Tibial nerve (tissue), 4 donors: ENCODE results near the gene INPP5E.

Source experiments
- CTCF ChIP-seq, 5 experiments: fragments of 200-600 bp in 3 of 5; fragments of 450-650 bp in 2 of 5; sonication (generic) in 3 of 5; IDR thresholded peaks; one replicate each; pipeline ENCODE4 v1.5.1; 2016 to 2019; ENCODE audit warnings: antibody characterized with exemption in 5 of 5, mild to moderate bottlenecking in 3 of 5, moderate library complexity in 2 of 5
- EP300 ChIP-seq, 2 donors: sonication (generic); formaldehyde crosslinking; IDR thresholded peaks; one replicate each; pipeline ENCODE4 v1.6.1; 2017; ENCODE audit warnings: antibody characterized with exemption in 2 of 2, mild to moderate bottlenecking in 1 of 2
- POLR2A ChIP-seq, 2 donors: fragments of 450-650 bp; IDR thresholded peaks; one replicate each; pipeline ENCODE4 v1.6.1; 2017; ENCODE audit warnings: antibody characterized with exemption in 2 of 2, mild to moderate bottlenecking in 2 of 2, moderate library complexity in 2 of 2

- no peak for TF ChIP-seq CTCF (IDR thresholded peaks at IDR 0.05)
- no peak for TF ChIP-seq POLR2A (IDR thresholded peaks at IDR 0.05)
- no peak for TF ChIP-seq EP300 (IDR thresholded peaks at IDR 0.05)
Measured at GRCh38 chr9:136381966-136382513, 57.6 kb downstream of the INPP5E start.
